Activated CD8-positive, alpha-beta T cell treated with anti-CD3 and anti-CD28 coated beads for 36 hours (primary cell): ENCODE results near the gene HOXD3. TPM values are rescaled to one million over a fixed set of nuclear protein-coding genes. Genes with fewer than 3 reads are reported as not detected.

Experiments used
- ATAC-seq: fragments of 200-7000 bp; cut with Tn5 transposase; one replicate; pipeline ENCODE4 v1.10.0; 2021; ENCODE audit warnings: mild to moderate bottlenecking, moderate library complexity
- CTCF ChIA-PET: fragments of 350-600 bp; sonication (Branson Sonifier 250); formaldehyde crosslinking; loops from one replicate; lab custom pipeline; 2021; ENCODE audit warnings: antibody characterized with exemption; lab: Charles Lee
- POLR2A ChIA-PET: fragments of 350-600 bp; sonication (Branson Sonifier 250); formaldehyde crosslinking; loops from one replicate; lab custom pipeline; 2021; ENCODE audit warnings: antibody characterized with exemption; lab: Charles Lee
- DNase-seq: peaks from one replicate; pipeline ENCODE4 v3.0.0-alpha.2; 2020
- H3K27ac Mint-ChIP-seq: one replicate; pipeline ENCODE4 v1.8.0; 2021; ENCODE audit warnings: mild to moderate bottlenecking, mixed read lengths
- H3K27me3 Mint-ChIP-seq: one replicate; pipeline ENCODE4 v1.8.0; 2021; ENCODE audit warnings: mixed read lengths
- H3K36me3 Mint-ChIP-seq: one replicate; pipeline ENCODE4 v1.8.0; 2021; ENCODE audit warnings: low read depth, mixed read lengths
- H3K4me1 Mint-ChIP-seq: one replicate; pipeline ENCODE4 v1.8.0; 2021; ENCODE audit warnings: low read depth, mixed read lengths
- H3K4me3 Mint-ChIP-seq: one replicate; pipeline ENCODE4 v1.8.0; 2021; ENCODE audit warnings: mild to moderate bottlenecking, moderate library complexity, mixed read lengths
- H3K9me3 Mint-ChIP-seq: one replicate; pipeline ENCODE4 v1.8.0; 2021; ENCODE audit warnings: mixed read lengths
- intact Hi-C: fragments of 100-400 bp; cut with micrococcal nuclease; formaldehyde crosslinking; loops from one replicate; pipeline ENCODE4 v1.10.0; 2022
- total RNA-seq, 2 experiments: library from RNA; stranded (reverse); gene quantifications; one replicate each; pipeline ENCODE4 v1.2.3, GENCODE V29; 2021
- TF ChIP-seq, protein P1 (sequence below): fragments of 200-600 bp; IDR thresholded peaks from one replicate; pipeline ENCODE4 v1.8.0; 2022; ENCODE audit warnings: antibody characterized with exemption, mild to moderate bottlenecking

Gene HOXD3
- total RNA-seq, 2 experiments from 2014 or later = not detected

DNA sequence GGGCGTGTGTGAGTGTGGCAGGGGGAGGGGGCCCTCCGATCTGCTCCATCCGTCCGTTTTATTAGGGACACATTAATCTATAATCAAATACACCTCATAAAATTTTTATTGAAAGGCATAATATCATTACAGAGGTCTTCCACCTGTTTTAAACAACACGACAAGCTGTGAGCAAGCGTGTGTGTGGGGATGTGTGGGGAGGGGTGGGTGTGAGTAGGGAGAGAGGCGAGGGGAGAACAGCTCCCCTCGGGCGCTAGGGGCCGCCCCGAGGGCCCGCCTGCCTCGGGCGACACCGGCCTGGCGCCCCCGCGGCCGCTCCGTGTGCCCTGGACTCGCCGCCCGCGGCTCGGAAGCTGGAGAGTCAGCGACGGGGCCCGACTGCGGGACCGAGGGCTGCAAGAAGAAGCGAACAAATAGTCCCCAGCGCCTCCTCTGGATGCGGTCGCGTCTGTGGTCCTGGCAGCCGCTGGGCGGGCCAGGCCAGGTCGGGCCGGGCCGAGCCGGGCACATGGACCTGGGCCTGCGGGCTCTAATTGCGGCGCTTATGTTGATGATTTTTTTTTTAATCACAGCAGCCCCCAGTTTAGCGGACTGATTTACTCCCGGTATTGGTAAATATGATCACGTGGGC is 34.9 kb upstream of the HOXD3 start:
- H3K36me3 Mint-ChIP-seq = no peaks in the 10 kb centered on the region
- ATAC-seq (no peak), DNase-seq (no peak)
- intact Hi-C loops = loop anchor here (5.0 kb wide), 2 partner anchors 35 to 40 kb away; no protein-coding TSS in a partner anchor
- peak overlapping the region; percentile 51 for H3K4me3 Mint-ChIP-seq
- peaks cover 76% of the 10 kb centered on the region for H3K27me3 Mint-ChIP-seq
- H3K9me3 Mint-ChIP-seq = peaks cover 4% of the 10 kb centered on the region
- TF ChIP-seq, protein P1, sequence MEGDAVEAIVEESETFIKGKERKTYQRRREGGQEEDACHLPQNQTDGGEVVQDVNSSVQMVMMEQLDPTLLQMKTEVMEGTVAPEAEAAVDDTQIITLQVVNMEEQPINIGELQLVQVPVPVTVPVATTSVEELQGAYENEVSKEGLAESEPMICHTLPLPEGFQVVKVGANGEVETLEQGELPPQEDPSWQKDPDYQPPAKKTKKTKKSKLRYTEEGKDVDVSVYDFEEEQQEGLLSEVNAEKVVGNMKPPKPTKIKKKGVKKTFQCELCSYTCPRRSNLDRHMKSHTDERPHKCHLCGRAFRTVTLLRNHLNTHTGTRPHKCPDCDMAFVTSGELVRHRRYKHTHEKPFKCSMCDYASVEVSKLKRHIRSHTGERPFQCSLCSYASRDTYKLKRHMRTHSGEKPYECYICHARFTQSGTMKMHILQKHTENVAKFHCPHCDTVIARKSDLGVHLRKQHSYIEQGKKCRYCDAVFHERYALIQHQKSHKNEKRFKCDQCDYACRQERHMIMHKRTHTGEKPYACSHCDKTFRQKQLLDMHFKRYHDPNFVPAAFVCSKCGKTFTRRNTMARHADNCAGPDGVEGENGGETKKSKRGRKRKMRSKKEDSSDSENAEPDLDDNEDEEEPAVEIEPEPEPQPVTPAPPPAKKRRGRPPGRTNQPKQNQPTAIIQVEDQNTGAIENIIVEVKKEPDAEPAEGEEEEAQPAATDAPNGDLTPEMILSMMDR = no peak
- no peak overlapping the region for H3K27ac Mint-ChIP-seq
- peaks cover 12% of the 10 kb centered on the region for H3K4me1 Mint-ChIP-seq
- POLR2A ChIA-PET = interaction anchor here (1.4 kb wide), 1 partner anchor 9 kb away, joined by 3 read pairs; no protein-coding TSS in a partner anchor
- CTCF ChIA-PET = interaction anchor here (1.5 to 1.8 kb wide), 3 partner anchors 18 to 333 kb away, joined by 3 to 5 read pairs (median 4); no protein-coding TSS in a partner anchor

DNA sequence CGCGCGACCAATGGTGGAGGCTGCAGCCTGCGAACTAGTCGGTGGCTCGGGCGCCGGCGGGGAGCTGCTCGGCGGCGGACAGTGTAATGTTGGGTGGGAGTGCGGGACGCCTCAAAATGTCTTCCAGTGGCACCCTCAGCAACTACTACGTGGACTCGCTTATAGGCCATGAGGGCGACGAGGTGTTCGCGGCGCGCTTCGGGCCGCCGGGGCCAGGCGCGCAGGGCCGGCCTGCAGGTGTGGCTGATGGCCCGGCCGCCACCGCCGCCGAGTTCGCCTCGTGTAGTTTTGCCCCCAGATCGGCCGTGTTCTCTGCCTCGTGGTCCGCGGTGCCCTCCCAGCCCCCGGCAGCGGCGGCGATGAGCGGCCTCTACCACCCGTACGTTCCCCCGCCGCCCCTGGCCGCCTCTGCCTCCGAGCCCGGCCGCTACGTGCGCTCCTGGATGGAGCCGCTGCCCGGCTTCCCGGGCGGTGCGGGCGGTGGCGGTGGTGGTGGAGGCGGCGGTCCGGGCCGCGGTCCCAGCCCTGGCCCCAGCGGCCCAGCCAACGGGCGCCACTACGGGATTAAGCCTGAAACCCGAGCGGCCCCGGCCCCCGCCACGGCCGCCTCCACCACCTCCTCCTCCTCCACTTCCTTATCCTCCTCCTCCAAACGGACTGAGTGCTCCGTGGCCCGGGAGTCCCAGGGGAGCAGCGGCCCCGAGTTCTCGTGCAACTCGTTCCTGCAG is 34.3 kb upstream of the HOXD3 start, which contains the start of gene HOXD9:
HOXD9 (plus strand) TSS at position 37 of the 728 bp plus-strand sequence; CDS start at position 87, 50 bp downstream.
- H3K4me3 Mint-ChIP-seq = peak within 1 kb of the TSS; percentile 51
- TF ChIP-seq, protein P1 = no peak
- peak; percentile 58 for DNase-seq

DNA sequence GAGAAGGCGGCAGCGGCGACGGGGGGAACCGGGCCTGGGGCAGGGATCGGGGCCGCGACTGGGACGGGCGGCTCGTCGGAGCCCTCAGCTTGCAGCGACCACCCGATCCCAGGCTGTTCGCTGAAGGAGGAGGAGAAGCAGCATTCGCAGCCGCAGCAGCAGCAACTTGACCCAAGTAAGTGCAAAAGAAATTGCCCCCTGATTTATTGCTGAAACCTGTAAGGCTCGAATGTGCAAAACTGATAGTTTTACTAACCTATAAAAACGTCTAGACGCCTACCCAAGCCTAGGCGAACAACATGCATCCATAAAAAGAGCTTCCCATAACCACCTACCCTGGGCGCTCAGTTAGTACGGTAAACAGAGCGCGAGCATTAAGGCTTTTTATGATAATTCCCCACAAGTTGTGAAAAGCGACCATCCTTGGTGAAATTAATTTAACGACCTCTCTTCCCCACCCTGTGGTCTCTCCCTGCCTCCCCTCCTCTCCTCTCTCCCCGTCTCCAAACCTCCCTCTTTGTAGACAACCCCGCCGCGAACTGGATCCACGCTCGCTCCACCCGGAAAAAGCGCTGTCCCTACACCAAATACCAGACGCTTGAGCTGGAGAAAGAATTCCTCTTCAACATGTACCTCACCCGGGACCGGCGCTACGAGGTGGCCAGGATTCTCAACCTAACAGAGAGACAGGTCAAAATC is 33.5 kb upstream of the HOXD3 start:
- CTCF ChIA-PET = interaction anchor here (1.0 to 1.3 kb wide), 2 partner anchors 431 to 529 kb away, joined by 4 read pairs; no protein-coding TSS in a partner anchor
- H3K27ac Mint-ChIP-seq = no peak overlapping the region
- intact Hi-C loops = loop anchor here (5.0 kb wide), 2 partner anchors 36 to 39 kb away; no protein-coding TSS in a partner anchor
- H3K27me3 Mint-ChIP-seq = peaks cover 78% of the 10 kb centered on the region
- H3K9me3 Mint-ChIP-seq = peaks cover 4% of the 10 kb centered on the region
- peak overlapping the region; percentile 1 for H3K4me3 Mint-ChIP-seq
- H3K36me3 Mint-ChIP-seq = no peaks in the 10 kb centered on the region
- DNase-seq (no peak), ATAC-seq (no peak)
- POLR2A ChIA-PET = no interaction called here
- TF ChIP-seq, protein P1 = no peak
- peaks cover 20% of the 10 kb centered on the region for H3K4me1 Mint-ChIP-seq

More for the DNA sequence above, 34.3 kb upstream of the HOXD3 start, which contains the start of gene HOXD9:
- Mint-ChIP-seq H3K36me3 (no peaks in the 10 kb centered on the region), H3K4me1 (peaks cover 13% of the 10 kb centered on the region), H3K9me3 (peaks cover 4% of the 10 kb centered on the region), H3K27ac (no peak within 1 kb of the TSS), H3K27me3 (peaks cover 77% of the 10 kb centered on the region)
- intact Hi-C loops = loop anchor here (5.0 kb wide), 2 partner anchors 36 to 39 kb away; no protein-coding TSS in a partner anchor
- CTCF ChIA-PET = interaction anchor here (1.3 kb wide), 1 partner anchor 432 kb away, joined by 4 read pairs; no protein-coding TSS in a partner anchor
- peak; percentile 34 for ATAC-seq
- POLR2A ChIA-PET = interaction anchor here (1.4 kb wide), 1 partner anchor 9 kb away, joined by 3 read pairs; no protein-coding TSS in a partner anchor

DNA sequence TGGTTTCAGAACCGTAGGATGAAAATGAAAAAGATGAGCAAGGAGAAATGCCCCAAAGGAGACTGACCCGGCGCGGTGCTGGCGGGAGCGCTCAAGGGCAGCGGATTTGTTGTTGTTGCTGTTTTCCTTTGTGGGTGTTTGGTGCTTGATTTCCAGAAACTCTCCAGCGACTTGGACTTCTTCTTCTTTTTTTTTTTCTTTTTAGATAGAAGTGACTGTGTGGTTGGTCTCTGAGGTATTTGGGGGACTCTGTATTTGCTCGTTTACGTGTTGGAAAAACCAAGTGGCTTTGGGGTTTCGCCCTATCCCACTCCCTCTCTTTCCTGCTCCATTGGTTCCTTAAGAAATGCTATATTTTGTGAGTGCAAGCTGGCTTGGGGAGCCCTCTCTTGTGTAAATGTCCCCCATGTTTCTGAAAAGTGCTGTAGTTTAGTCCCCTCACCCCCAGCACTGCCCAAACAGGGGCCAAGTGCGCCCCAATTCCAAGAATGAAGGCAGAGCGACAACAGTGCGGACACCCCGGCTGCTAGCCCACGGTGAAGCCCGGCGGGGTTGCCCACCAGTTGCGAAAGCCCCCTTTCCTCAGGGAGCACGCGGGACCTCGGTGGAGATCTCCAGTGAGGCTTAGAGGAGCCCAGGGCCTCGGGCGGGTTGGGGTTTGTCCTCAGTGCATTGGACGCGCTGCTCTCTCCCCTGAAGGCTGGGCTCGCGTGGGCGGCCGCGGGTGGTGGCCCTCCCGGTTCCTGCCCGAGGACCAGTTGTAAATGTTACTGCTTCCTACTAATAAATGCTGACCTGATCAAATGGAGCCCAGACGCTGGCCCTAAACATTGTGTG is 32.8 kb upstream of the HOXD3 start:
- ChIA-PET CTCF (interaction anchor here (1.0 to 4.2 kb wide), 4 partner anchors 13 to 1025 kb away, joined by 4 to 38 read pairs (median 12); no protein-coding TSS in a partner anchor), POLR2A (no interaction called here)
- H3K27me3 Mint-ChIP-seq = peaks cover 78% of the 10 kb centered on the region
- H3K27ac Mint-ChIP-seq = no peak overlapping the region
- H3K9me3 Mint-ChIP-seq = peaks cover 1% of the 10 kb centered on the region
- intact Hi-C loops = loop anchor here (5.0 kb wide), 2 partner anchors 37 to 38 kb away; no protein-coding TSS in a partner anchor
- DNase-seq = no peak
- no peak for ATAC-seq
- peaks cover 22% of the 10 kb centered on the region for H3K4me1 Mint-ChIP-seq
- TF ChIP-seq, protein P1 = no peak
- no peaks in the 10 kb centered on the region for H3K36me3 Mint-ChIP-seq
- no peak overlapping the region for H3K4me3 Mint-ChIP-seq
